ENCODE data around the gene CLEC12A.

- TF ChIP-seq CTCF (IDR thresholded peaks at IDR 0.05; ENCODE audit: low read depth, low read length, missing input control), result no peak
- TF ChIP-seq JUND (IDR thresholded peaks at IDR 0.05), result no peak
- no peak for TF ChIP-seq RAD21 (IDR thresholded peaks at IDR 0.05)
- TF ChIP-seq TAF1 (conservative IDR thresholded peaks at IDR 0.05), result no peak
Observed at GRCh38 chr12:9941838-9942237, 29.4 kb upstream of the CLEC12A start.

Data from liver (tissue), 3 donors.